Measurements from ENCODE around the gene LRRIQ4. TPM values are rescaled to one million over a fixed set of nuclear protein-coding genes. Genes with fewer than 3 reads are reported as not detected.

LRRIQ4 gene
- total RNA-seq, 1 experiment from 2014 or later: 1.3 TPM

- H3K9me2 ChIP-seq (ENCODE audit: insufficient read depth): no peaks in the 10 kb centered on the region
- no peak for DNase-seq
- H3K4me2 ChIP-seq: no peak overlapping the region
- no peak overlapping the region for H2AFZ ChIP-seq
- H3K4me1 ChIP-seq (replicated peaks; ENCODE audit: insufficient read depth): no peaks in the 10 kb centered on the region
- H3K27ac ChIP-seq: no peak overlapping the region
- no peaks in the 10 kb centered on the region for H3K36me3 ChIP-seq (ENCODE audit: low read depth)
- H3K4me3 ChIP-seq: no peak overlapping the region
- no peaks in the 10 kb centered on the region for H3K79me2 ChIP-seq (ENCODE audit: low read depth)
- POLR2A ChIA-PET (ENCODE audit: unreplicated experiment): no interaction called here
- no peak for TF ChIP-seq EZH2 (IDR thresholded peaks at IDR 0.05; ENCODE audit: low read depth)
- CTCF ChIA-PET: interaction anchor here (0.6 kb wide), 1 partner anchor 1825 kb away, joined by 3 read pairs; no protein-coding TSS in a partner anchor
- no peaks in the 10 kb centered on the region for H3K9me3 ChIP-seq (ENCODE audit: insufficient read depth, low read depth)
- no TSS peak for BruUV-seq (replicated peaks)
- intact Hi-C loops (cut with micrococcal nuclease; ENCODE audit: unreplicated experiment): no loop called here
- no peaks in the 10 kb centered on the region for H4K20me1 ChIP-seq (ENCODE audit: insufficient read depth)
- no peaks in the 10 kb centered on the region for H3K27me3 ChIP-seq (ENCODE audit: insufficient read depth, low read depth)
- H3F3A ChIP-seq (ENCODE audit: insufficient read depth, low read depth): no peaks in the 10 kb centered on the region
Observed at GRCh38 chr3:169822540-169822939, 9.9 kb downstream of the LRRIQ4 start.

GRCh38 chr3:169822983-169823382 is 10.3 kb downstream of the LRRIQ4 start:
- intact Hi-C loops (cut with micrococcal nuclease; ENCODE audit: unreplicated experiment): no loop called here
- TF ChIP-seq EZH2 (IDR thresholded peaks at IDR 0.05; ENCODE audit: low read depth): no peak
- TF ChIP-seq, protein P1, sequence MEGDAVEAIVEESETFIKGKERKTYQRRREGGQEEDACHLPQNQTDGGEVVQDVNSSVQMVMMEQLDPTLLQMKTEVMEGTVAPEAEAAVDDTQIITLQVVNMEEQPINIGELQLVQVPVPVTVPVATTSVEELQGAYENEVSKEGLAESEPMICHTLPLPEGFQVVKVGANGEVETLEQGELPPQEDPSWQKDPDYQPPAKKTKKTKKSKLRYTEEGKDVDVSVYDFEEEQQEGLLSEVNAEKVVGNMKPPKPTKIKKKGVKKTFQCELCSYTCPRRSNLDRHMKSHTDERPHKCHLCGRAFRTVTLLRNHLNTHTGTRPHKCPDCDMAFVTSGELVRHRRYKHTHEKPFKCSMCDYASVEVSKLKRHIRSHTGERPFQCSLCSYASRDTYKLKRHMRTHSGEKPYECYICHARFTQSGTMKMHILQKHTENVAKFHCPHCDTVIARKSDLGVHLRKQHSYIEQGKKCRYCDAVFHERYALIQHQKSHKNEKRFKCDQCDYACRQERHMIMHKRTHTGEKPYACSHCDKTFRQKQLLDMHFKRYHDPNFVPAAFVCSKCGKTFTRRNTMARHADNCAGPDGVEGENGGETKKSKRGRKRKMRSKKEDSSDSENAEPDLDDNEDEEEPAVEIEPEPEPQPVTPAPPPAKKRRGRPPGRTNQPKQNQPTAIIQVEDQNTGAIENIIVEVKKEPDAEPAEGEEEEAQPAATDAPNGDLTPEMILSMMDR (conservative IDR thresholded peaks at IDR 0.05): no peak
- no peaks in the 10 kb centered on the region for H3K4me1 ChIP-seq (replicated peaks; ENCODE audit: insufficient read depth)
- no peaks in the 10 kb centered on the region for H3F3A ChIP-seq (ENCODE audit: insufficient read depth, low read depth)
- no peak for DNase-seq
- H3K36me3 ChIP-seq (ENCODE audit: low read depth): no peaks in the 10 kb centered on the region
- H3K27ac ChIP-seq: no peak overlapping the region
- ChIA-PET CTCF (interaction anchor here (0.5 kb wide), 1 partner anchor 102 kb away, joined by 6 read pairs; no protein-coding TSS in a partner anchor), POLR2A (ENCODE audit: unreplicated experiment) (no interaction called here)
- BruUV-seq (replicated peaks): no TSS peak
- no peaks in the 10 kb centered on the region for H3K79me2 ChIP-seq (ENCODE audit: low read depth)
- H3K27me3 ChIP-seq (ENCODE audit: insufficient read depth, low read depth): no peaks in the 10 kb centered on the region
- no peak overlapping the region for H2AFZ ChIP-seq
- H3K4me3 ChIP-seq: no peak overlapping the region
- H3K4me2 ChIP-seq: no peak overlapping the region
- no peaks in the 10 kb centered on the region for H3K9me3 ChIP-seq (ENCODE audit: insufficient read depth, low read depth)
- H4K20me1 ChIP-seq (ENCODE audit: insufficient read depth): no peaks in the 10 kb centered on the region
- H3K9me2 ChIP-seq (ENCODE audit: insufficient read depth): no peaks in the 10 kb centered on the region

- CTCF ChIA-PET: no interaction called here
- intact Hi-C loops (cut with micrococcal nuclease; ENCODE audit: unreplicated experiment): no loop called here
- POLR2A ChIA-PET (ENCODE audit: unreplicated experiment): interaction anchor here (0.5 kb wide), 1 partner anchor 1729 kb away, joined by 7 read pairs; no protein-coding TSS in a partner anchor
Observed at GRCh38 chr3:169825316-169825715, 12.6 kb downstream of the LRRIQ4 start.

More at GRCh38 chr3:169825316-169825715, 12.6 kb downstream of the LRRIQ4 start:
- no TSS peak for BruUV-seq (replicated peaks)
- no peaks in the 10 kb centered on the region for H3K27me3 ChIP-seq (ENCODE audit: insufficient read depth, low read depth)
- no peaks in the 10 kb centered on the region for H3K36me3 ChIP-seq (ENCODE audit: low read depth)
- no peak overlapping the region for H3K4me2 ChIP-seq
- no peaks in the 10 kb centered on the region for H3K9me3 ChIP-seq (ENCODE audit: insufficient read depth, low read depth)
- no peaks in the 10 kb centered on the region; the same call in 1 of the 2 replicates for H4K20me1 ChIP-seq (ENCODE audit: insufficient read depth)
- H3K9me2 ChIP-seq (ENCODE audit: insufficient read depth): no peaks in the 10 kb centered on the region
- no peak for DNase-seq
- no peak overlapping the region for H2AFZ ChIP-seq
- no peak overlapping the region for H3K4me3 ChIP-seq
- H3F3A ChIP-seq (ENCODE audit: insufficient read depth, low read depth): no peaks in the 10 kb centered on the region
- no peaks in the 10 kb centered on the region for H3K79me2 ChIP-seq (ENCODE audit: low read depth)
- no peak overlapping the region for H3K27ac ChIP-seq
- TF ChIP-seq EZH2 (IDR thresholded peaks at IDR 0.05; ENCODE audit: low read depth): no peak
- TF ChIP-seq, protein P1 (conservative IDR thresholded peaks at IDR 0.05): no peak
- H3K4me1 ChIP-seq (replicated peaks; ENCODE audit: insufficient read depth): no peaks in the 10 kb centered on the region

All from PC-9 (cell line).